ENCODE data around the gene CNIH3. TPM values are rescaled to one million over a fixed set of nuclear protein-coding genes. Genes with fewer than 3 reads are reported as not detected.

The CNIH3 gene
- total RNA-seq, 1 experiment from 2014 or later, result 1.8 TPM

DNA sequence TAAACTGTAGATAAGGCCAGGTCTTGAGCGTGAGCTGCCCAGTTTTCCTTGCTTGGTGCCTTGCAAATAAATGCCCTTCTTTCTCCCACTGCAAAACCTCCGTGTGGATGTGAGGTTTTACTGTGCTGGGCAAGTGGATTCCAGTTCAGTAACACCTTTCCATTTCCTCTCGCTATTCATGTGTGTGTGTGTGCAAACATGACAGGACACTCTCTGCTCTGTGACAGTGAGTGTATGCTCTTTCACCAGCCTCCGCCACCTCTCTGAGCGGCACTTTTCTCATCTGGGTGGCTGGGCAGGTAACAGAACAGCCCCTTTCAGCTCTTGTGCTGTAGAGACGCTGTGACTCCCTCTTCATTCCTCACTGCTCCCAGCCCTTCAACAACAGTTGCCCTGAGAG is 23.9 kb downstream of the CNIH3 start:
- no peak overlapping the region for H3K9ac ChIP-seq (ENCODE audit: low read length)
- H3K27me3 ChIP-seq (ENCODE audit: insufficient read depth, low read length), result no peaks in the 10 kb centered on the region
- H3K36me3 ChIP-seq (ENCODE audit: control insufficient read depth in 1 of 2, insufficient read depth in 2 of 2, low read length in 2 of 2), result no peaks in the 10 kb centered on the region
- H3K27ac ChIP-seq (ENCODE audit: low read depth, low read length), result no peak overlapping the region
- no peaks in the 10 kb centered on the region for H4K20me1 ChIP-seq (ENCODE audit: insufficient read depth)
- no peak overlapping the region for H3K4me3 ChIP-seq (replicated peaks in 1 of 2; ENCODE audit: low read depth in 1 of 2, low read length in 2 of 2)
- H3K79me2 ChIP-seq (ENCODE audit: insufficient read depth, low read length), result no peaks in the 10 kb centered on the region
- no peaks in the 10 kb centered on the region for H3K9me2 ChIP-seq (ENCODE audit: insufficient read depth)
- no peak overlapping the region for H2AFZ ChIP-seq (ENCODE audit: low read depth, low read length, poor library complexity, severe bottlenecking)
- ChIA-PET CTCF (interaction anchor here (0.7 kb wide), 1 partner anchor 126 kb away, joined by 3 read pairs; no protein-coding TSS in a partner anchor), POLR2A (no interaction called here), RAD21 (ENCODE audit: low non-redundant PET in 1 of 2, low total read pairs in 2 of 2, uncharacterized antibody in 2 of 2, unreplicated experiment in 2 of 2) (interaction anchor here in 1 of 2 experiments (1.8 kb wide), 1 partner anchor 127 kb away, joined by 9 read pairs; no protein-coding TSS in a partner anchor)
- intact Hi-C loops (cut with micrococcal nuclease), result loop anchor here (2.0 to 10.0 kb wide), 2 partner anchors 213 to 1335 kb away; no protein-coding TSS in a partner anchor
- ATAC-seq (no peak), DNase-seq (ENCODE audit: low read depth, low spot score) (no peak)
- H3K4me2 ChIP-seq (ENCODE audit: low read length), result no peak overlapping the region
- BruUV-seq (replicated peaks), result no TSS peak
- no peaks in the 10 kb centered on the region for H3K4me1 ChIP-seq (ENCODE audit: control insufficient read depth in 1 of 2, insufficient read depth in 2 of 2, low read length in 2 of 2)
- TF ChIP-seq ZBTB33 (IDR thresholded peaks at IDR 0.05; ENCODE audit: extremely low read depth, insufficient replicate concordance, low read length), result no peak
- TF ChIP-seq SIN3A (IDR thresholded peaks at IDR 0.05; ENCODE audit: low read depth), result no peak
- TF ChIP-seq POLR2A (IDR thresholded peaks at IDR 0.05; ENCODE audit: borderline replicate concordance, extremely low read depth, insufficient read depth, insufficient read length), result no peak
- TF ChIP-seq EZH2 (IDR thresholded peaks at IDR 0.05), result no peak
- TF ChIP-seq SP1 (IDR thresholded peaks at IDR 0.05; ENCODE audit: low read depth), result no peak
- TF ChIP-seq SRF (IDR thresholded peaks at IDR 0.05; ENCODE audit: low read depth), result no peak
- no peak for TF ChIP-seq EGR1 (IDR thresholded peaks at IDR 0.05; ENCODE audit: low read depth)
- TF ChIP-seq TCF7L2 (IDR thresholded peaks at IDR 0.05; ENCODE audit: borderline replicate concordance, extremely low read depth, insufficient read depth, insufficient read length), result no peak
- no peak for TF ChIP-seq ZNF274 (IDR thresholded peaks at IDR 0.05; ENCODE audit: low read depth, low read length)
- no peak for TF ChIP-seq FOSL1 (IDR thresholded peaks at IDR 0.05; ENCODE audit: low read depth)
- TF ChIP-seq RAD21 (IDR thresholded peaks at IDR 0.05; ENCODE audit: low read depth), result no peak
- TF ChIP-seq, protein P1, sequence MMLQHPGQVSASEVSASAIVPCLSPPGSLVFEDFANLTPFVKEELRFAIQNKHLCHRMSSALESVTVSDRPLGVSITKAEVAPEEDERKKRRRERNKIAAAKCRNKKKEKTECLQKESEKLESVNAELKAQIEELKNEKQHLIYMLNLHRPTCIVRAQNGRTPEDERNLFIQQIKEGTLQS (IDR thresholded peaks at IDR 0.05), result no peak
- TF ChIP-seq, protein P2, sequence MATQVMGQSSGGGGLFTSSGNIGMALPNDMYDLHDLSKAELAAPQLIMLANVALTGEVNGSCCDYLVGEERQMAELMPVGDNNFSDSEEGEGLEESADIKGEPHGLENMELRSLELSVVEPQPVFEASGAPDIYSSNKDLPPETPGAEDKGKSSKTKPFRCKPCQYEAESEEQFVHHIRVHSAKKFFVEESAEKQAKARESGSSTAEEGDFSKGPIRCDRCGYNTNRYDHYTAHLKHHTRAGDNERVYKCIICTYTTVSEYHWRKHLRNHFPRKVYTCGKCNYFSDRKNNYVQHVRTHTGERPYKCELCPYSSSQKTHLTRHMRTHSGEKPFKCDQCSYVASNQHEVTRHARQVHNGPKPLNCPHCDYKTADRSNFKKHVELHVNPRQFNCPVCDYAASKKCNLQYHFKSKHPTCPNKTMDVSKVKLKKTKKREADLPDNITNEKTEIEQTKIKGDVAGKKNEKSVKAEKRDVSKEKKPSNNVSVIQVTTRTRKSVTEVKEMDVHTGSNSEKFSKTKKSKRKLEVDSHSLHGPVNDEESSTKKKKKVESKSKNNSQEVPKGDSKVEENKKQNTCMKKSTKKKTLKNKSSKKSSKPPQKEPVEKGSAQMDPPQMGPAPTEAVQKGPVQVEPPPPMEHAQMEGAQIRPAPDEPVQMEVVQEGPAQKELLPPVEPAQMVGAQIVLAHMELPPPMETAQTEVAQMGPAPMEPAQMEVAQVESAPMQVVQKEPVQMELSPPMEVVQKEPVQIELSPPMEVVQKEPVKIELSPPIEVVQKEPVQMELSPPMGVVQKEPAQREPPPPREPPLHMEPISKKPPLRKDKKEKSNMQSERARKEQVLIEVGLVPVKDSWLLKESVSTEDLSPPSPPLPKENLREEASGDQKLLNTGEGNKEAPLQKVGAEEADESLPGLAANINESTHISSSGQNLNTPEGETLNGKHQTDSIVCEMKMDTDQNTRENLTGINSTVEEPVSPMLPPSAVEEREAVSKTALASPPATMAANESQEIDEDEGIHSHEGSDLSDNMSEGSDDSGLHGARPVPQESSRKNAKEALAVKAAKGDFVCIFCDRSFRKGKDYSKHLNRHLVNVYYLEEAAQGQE (IDR thresholded peaks at IDR 0.05; ENCODE audit: low read depth), result no peak
- H3K9me3 ChIP-seq (ENCODE audit: control insufficient read depth in 1 of 2, insufficient read depth in 1 of 2, low read depth in 1 of 2, low read length in 2 of 2), result no peaks in the 10 kb centered on the region

Measured in HCT116 (cell line).